K562 (cell line): Measurements from ENCODE around the gene FOSL1. TPM values are rescaled to one million over a fixed set of nuclear protein-coding genes. Genes with fewer than 3 reads are reported as not detected.

Experiments
- E2F5 ChIP-seq: sonication (generic); formaldehyde crosslinking; IDR thresholded peaks from 2 replicates; pipeline ENCODE4 v1.8.0; 2022; ENCODE audit warnings: mild to moderate bottlenecking, missing genetic modification reagents
- HINFP ChIP-seq: fragments of 450-650 bp; conservative IDR thresholded peaks from 2 replicates; pipeline ENCODE4 v1.6.1; 2016; ENCODE audit warnings: missing genetic modification characterization, low read depth, mild to moderate bottlenecking, control low read depth, missing compliant biosample characterization
- HNRNPLL ChIP-seq: fragments of 200-400 bp; formaldehyde crosslinking; IDR thresholded peaks from 2 replicates; pipeline ENCODE4 v1.6.1; 2017; ENCODE audit warnings: low read length, low read depth, mild to moderate bottlenecking; ENCODE audit not compliant: poor library complexity, severe bottlenecking
- IRF9 ChIP-seq: fragments of 450-650 bp; IDR thresholded peaks from 2 replicates; pipeline ENCODE4 v1.6.1; 2016; ENCODE audit warnings: missing biosample characterization, missing genetic modification characterization
- RBM17 ChIP-seq: fragments of 200-400 bp; formaldehyde crosslinking; IDR thresholded peaks from 2 replicates; pipeline ENCODE4 v1.6.1; 2017; ENCODE audit warnings: low read depth, mild to moderate bottlenecking, low read length, borderline replicate concordance
- RNF2 ChIP-seq: sonication (generic); IDR thresholded peaks from 2 replicates; pipeline ENCODE4 v1.6.1; 2016
- SFPQ ChIP-seq: fragments of 200-400 bp; formaldehyde crosslinking; IDR thresholded peaks from 2 replicates; pipeline ENCODE4 v1.6.1; 2017; ENCODE audit warnings: mild to moderate bottlenecking, low read depth, low read length, moderate library complexity
- SIN3A ChIP-seq, 2 experiments: fragments of 150-350 bp in 1 of 2; IDR thresholded peaks; 2 replicates each; pipeline ENCODE4 v1.6.1; 2011 to 2016; ENCODE audit warnings: borderline replicate concordance in 2 of 2, low read depth in 2 of 2, low read length in 2 of 2, mild to moderate bottlenecking in 2 of 2, moderate library complexity in 2 of 2; ENCODE audit not compliant: control insufficient read depth in 1 of 2
- SIX5 ChIP-seq, 2 experiments: IDR thresholded peaks; 2 replicates each; pipeline ENCODE4 v1.6.1; 2011; ENCODE audit warnings: low read length in 2 of 2, borderline replicate concordance in 1 of 2, low read depth in 1 of 2, mild to moderate bottlenecking in 1 of 2, moderate library complexity in 1 of 2; ENCODE audit not compliant: insufficient read depth in 1 of 2
- SMAD1 ChIP-seq: fragments of 150-350 bp; IDR thresholded peaks from 2 replicates; pipeline ENCODE4 v1.6.1; 2014; ENCODE audit warnings: low read length, low read depth; ENCODE audit not compliant: partially characterized antibody
- ZKSCAN1 ChIP-seq: fragments of 150-350 bp; IDR thresholded peaks from 2 replicates; pipeline ENCODE4 v1.6.1; 2016; ENCODE audit warnings: low read depth, low read length
- ZNF184 ChIP-seq: sonication (generic); formaldehyde crosslinking; IDR thresholded peaks from 2 replicates; pipeline ENCODE4 v1.5.0; 2020; ENCODE audit warnings: missing genetic modification reagents
- ZNF217 ChIP-seq: sonication (generic); formaldehyde crosslinking; IDR thresholded peaks from 2 replicates; pipeline ENCODE4 v1.8.0; 2022; ENCODE audit warnings: mild to moderate bottlenecking, missing genetic modification reagents
- ZNF232 ChIP-seq: sonication (generic); formaldehyde crosslinking; IDR thresholded peaks from 2 replicates; pipeline ENCODE4 v1.8.0; 2022; ENCODE audit warnings: mild to moderate bottlenecking, missing genetic modification reagents
- ZNF280B ChIP-seq: fragments of 250-450 bp; sonication (Bioruptor Pico); IDR thresholded peaks from 2 replicates; pipeline ENCODE4 v1.5.1; 2021; ENCODE audit warnings: mild to moderate bottlenecking
- ZNF717 ChIP-seq: fragments of 250-450 bp; sonication (Bioruptor Pico); IDR thresholded peaks from 2 replicates; pipeline ENCODE4 v1.5.0; 2021
- polyA plus RNA-seq, 8 experiments: library from polyadenylated mRNA; depleted of rRNA in 4 of 8; stranded (reverse) in 5 of 8; unstranded in 3 of 8; fragments of >200 nt; fragmentation: Nextera tagmentation in 2 of 8; fragmentation: Illumina TruSeq in 1 of 8; extraction: Ambion mirVana in 2 of 8; extraction: Trizol in 1 of 8; gene quantifications; 2 replicates each; pipeline versions ENCODE4 v1.2.1 to v1.2.3, GENCODE V29; 2011 to 2014; ENCODE audit warnings: inconsistent platforms in 1 of 8, missing spikeins in 1 of 8
- total RNA-seq, 7 experiments: library from RNA; depleted of rRNA in 6 of 7; stranded (reverse); fragments of >200 nt in 6 of 7; fragmentation: Illumina TruSeq in 2 of 7; extraction: Trizol in 2 of 7; gene quantifications; 2 replicates each; pipeline versions ENCODE4 v1.2.1 to v1.2.3, GENCODE V29; 2011 to 2021; ENCODE audit warnings: low replicate concordance in 1 of 7
- TF ChIP-seq, protein P1 (sequence below): fragments of 450-650 bp; formaldehyde crosslinking; IDR thresholded peaks from 2 replicates; pipeline ENCODE4 v1.4.0; 2020; ENCODE audit warnings: mild to moderate bottlenecking, mixed read lengths

Gene FOSL1
- total and polyA plus RNA-seq, 9 of the 15 experiments (the other 6 are each of a cell fraction or from before 2014, with no cell fraction given): 3.5 to 39.6 (median 10.0) TPM

- TF ChIP-seq IRF9 (tag) (no peak), SMAD1 (no peak), SIX5 (IDR thresholded peaks at IDR 0.05; ENCODE audit: borderline replicate concordance in 1 of 2, insufficient read depth in 1 of 2, low read depth in 1 of 2, low read length in 2 of 2) (no peak), ZNF217 (no peak), ZNF232 (CRISPR knock-in tag) (no peak), HINFP (tag) (no peak), ZNF280B (CRISPR knock-in tag) (no peak), SIN3A (IDR thresholded peaks at IDR 0.05; ENCODE audit: borderline replicate concordance in 2 of 2, control insufficient read depth in 1 of 2, low read depth in 2 of 2, low read length in 2 of 2) (peak; percentile 51 to 79; a peak in 3 of 4 replicates), ZKSCAN1 (no peak), RBM17 (no peak), E2F5 (CRISPR knock-in tag) (no peak), HNRNPLL (peak; percentile 30), RNF2 (no peak; the same call in 1 of the 2 replicates), ZNF184 (CRISPR knock-in tag) (no peak), ZNF717 (CRISPR knock-in tag) (no peak), SFPQ (no peak)
- TF ChIP-seq, protein P1, sequence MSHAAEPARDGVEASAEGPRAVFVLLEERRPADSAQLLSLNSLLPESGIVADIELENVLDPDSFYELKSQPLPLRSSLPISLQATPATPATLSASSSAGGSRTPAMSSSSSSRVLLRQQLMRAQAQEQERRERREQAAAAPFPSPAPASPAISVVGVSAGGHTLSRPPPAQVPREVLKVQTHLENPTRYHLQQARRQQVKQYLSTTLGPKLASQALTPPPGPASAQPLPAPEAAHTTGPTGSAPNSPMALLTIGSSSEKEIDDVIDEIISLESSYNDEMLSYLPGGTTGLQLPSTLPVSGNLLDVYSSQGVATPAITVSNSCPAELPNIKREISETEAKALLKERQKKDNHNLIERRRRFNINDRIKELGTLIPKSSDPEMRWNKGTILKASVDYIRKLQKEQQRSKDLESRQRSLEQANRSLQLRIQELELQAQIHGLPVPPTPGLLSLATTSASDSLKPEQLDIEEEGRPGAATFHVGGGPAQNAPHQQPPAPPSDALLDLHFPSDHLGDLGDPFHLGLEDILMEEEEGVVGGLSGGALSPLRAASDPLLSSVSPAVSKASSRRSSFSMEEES: no peak
Observed at GRCh38 chr11:65890324-65891218, 9.6 kb downstream of the FOSL1 start, which contains the start of gene CCDC85B (continued).
